ENCODE data around the gene DNAH7.

The DNAH7 gene

GRCh38 chr2:195850764-195851163 is 217.9 kb downstream of the DNAH7 start:
- no peak overlapping the region for H3K27ac ChIP-seq
- TF ChIP-seq ZFX (IDR thresholded peaks at IDR 0.05; ENCODE audit: borderline replicate concordance) (no peak), CTCF (IDR thresholded peaks at IDR 0.05) (no peak)

- TF ChIP-seq ZFX (IDR thresholded peaks at IDR 0.05; ENCODE audit: borderline replicate concordance) (no peak), CTCF (IDR thresholded peaks at IDR 0.05) (no peak; the same call in none of the 2 replicates)
Measured at GRCh38 chr2:195848119-195848899, 220.3 kb downstream of the DNAH7 start.

GRCh38 chr2:195842932-195843331 is 225.7 kb downstream of the DNAH7 start:
- TF ChIP-seq ZFX (IDR thresholded peaks at IDR 0.05; ENCODE audit: borderline replicate concordance) (no peak), CTCF (IDR thresholded peaks at IDR 0.05) (no peak)
- no peak overlapping the region for H3K27ac ChIP-seq

More at GRCh38 chr2:195848119-195848899, 220.3 kb downstream of the DNAH7 start:
- H3K27ac ChIP-seq, result no peak overlapping the region

- no peak overlapping the region for H3K27ac ChIP-seq
- no peak for TF ChIP-seq CTCF (IDR thresholded peaks at IDR 0.05)
- no peak for TF ChIP-seq ZFX (IDR thresholded peaks at IDR 0.05; ENCODE audit: borderline replicate concordance)
Measured at GRCh38 chr2:195838002-195838401, 230.6 kb downstream of the DNAH7 start.

GRCh38 chr2:195836002-195836401 is 232.6 kb downstream of the DNAH7 start:
- TF ChIP-seq ZFX (IDR thresholded peaks at IDR 0.05; ENCODE audit: borderline replicate concordance) (no peak), CTCF (IDR thresholded peaks at IDR 0.05) (no peak)
- H3K27ac ChIP-seq, result no peak overlapping the region

GRCh38 chr2:195834836-195835235 is 233.8 kb downstream of the DNAH7 start:
- no peak for TF ChIP-seq CTCF (IDR thresholded peaks at IDR 0.05)
- TF ChIP-seq ZFX (IDR thresholded peaks at IDR 0.05; ENCODE audit: borderline replicate concordance), result no peak
- no peak overlapping the region for H3K27ac ChIP-seq
